Measurements from ENCODE around the gene NR6A1. TPM values are rescaled to one million over a fixed set of nuclear protein-coding genes. Genes with fewer than 3 reads are reported as not detected.

The NR6A1 gene
- total RNA-seq, 1 donor from 2014 or later = 302 TPM

- Histone ChIP-seq H2AFZ (replicated peaks) (no peak overlapping the region), H3K9ac (no peak overlapping the region), H3K4me2 (no peak overlapping the region), H3K36me3 (peaks cover 12% of the 10 kb centered on the region), H3K79me2 (ENCODE audit: low read depth) (peaks cover 97% of the 10 kb centered on the region), H3K4me1 (no peaks in the 10 kb centered on the region), H4K20me1 (ENCODE audit: low read depth) (peaks cover 53% of the 10 kb centered on the region), H3K4me3 (no peak overlapping the region), H3K9me3 (ENCODE audit: low read depth) (no peaks in the 10 kb centered on the region), H3F3A (ENCODE audit: low read depth) (peaks cover 33% of the 10 kb centered on the region), H3K27ac (no peak overlapping the region), H3K27me3 (no peaks in the 10 kb centered on the region)
- no peak overlapping the region for H3K4me3 Mint-ChIP-seq
- H3K27me3 Mint-ChIP-seq (ENCODE audit: insufficient read depth, low read depth) = peaks cover 5% of the 10 kb centered on the region
- peaks cover 7% of the 10 kb centered on the region for H3K4me1 Mint-ChIP-seq
- no peak for DNase-seq (ENCODE audit: low spot score)
- no peak for TF ChIP-seq EZH2 (IDR thresholded peaks at IDR 0.05)
- no peak for TF ChIP-seq EZH2phosphoT487 (IDR thresholded peaks at IDR 0.05)
- TF ChIP-seq CTCF (IDR thresholded peaks at IDR 0.05) = no peak
- no peaks in the 10 kb centered on the region for H3K9me3 Mint-ChIP-seq
- H3K27ac Mint-ChIP-seq = no peak overlapping the region
- peaks cover 11% of the 10 kb centered on the region for H3K36me3 Mint-ChIP-seq
These were observed 54.3 kb downstream of the NR6A1 start for GRCh38 chr9:124716808-124717207.

GRCh38 chr9:124710766-124711165, 60.3 kb downstream of the NR6A1 start:
- no peak overlapping the region for H3K4me2 ChIP-seq
- peaks cover 26% of the 10 kb centered on the region for H3F3A ChIP-seq (ENCODE audit: low read depth)
- H3K4me1 ChIP-seq = no peaks in the 10 kb centered on the region
- DNase-seq (ENCODE audit: low spot score) = no peak
- no peak overlapping the region for H3K4me3 Mint-ChIP-seq
- H3K9me3 ChIP-seq (ENCODE audit: low read depth) = no peaks in the 10 kb centered on the region
- H3K4me1 Mint-ChIP-seq = peaks cover 2% of the 10 kb centered on the region
- no peaks in the 10 kb centered on the region for H3K27me3 ChIP-seq
- no peak overlapping the region for H3K4me3 ChIP-seq
- H3K9me3 Mint-ChIP-seq = no peaks in the 10 kb centered on the region
- TF ChIP-seq EZH2 (IDR thresholded peaks at IDR 0.05) = no peak
- no peak for TF ChIP-seq EZH2phosphoT487 (IDR thresholded peaks at IDR 0.05)
- TF ChIP-seq CTCF (IDR thresholded peaks at IDR 0.05) = no peak
- H3K27ac ChIP-seq = no peak overlapping the region
- peaks cover 6% of the 10 kb centered on the region for H3K27me3 Mint-ChIP-seq (ENCODE audit: insufficient read depth, low read depth)
- no peak overlapping the region for H3K27ac Mint-ChIP-seq
- H2AFZ ChIP-seq (replicated peaks) = no peak overlapping the region
- no peak overlapping the region for H3K9ac ChIP-seq
- peaks cover 59% of the 10 kb centered on the region for H4K20me1 ChIP-seq (ENCODE audit: low read depth)
- peaks cover 27% of the 10 kb centered on the region for H3K36me3 Mint-ChIP-seq
- H3K36me3 ChIP-seq = peaks cover 9% of the 10 kb centered on the region
- peaks cover 99% of the 10 kb centered on the region for H3K79me2 ChIP-seq (ENCODE audit: low read depth)

GRCh38 chr9:124709292-124709690, 61.8 kb downstream of the NR6A1 start:
- H3K9me3 ChIP-seq (ENCODE audit: low read depth) = no peaks in the 10 kb centered on the region
- Mint-ChIP-seq H3K9me3 (peaks cover 3% of the 10 kb centered on the region), H3K4me1 (peaks cover 2% of the 10 kb centered on the region), H3K27ac (no peak overlapping the region), H3K27me3 (ENCODE audit: insufficient read depth, low read depth) (peaks cover 2% of the 10 kb centered on the region), H3K4me3 (no peak overlapping the region), H3K36me3 (peaks cover 27% of the 10 kb centered on the region)
- H3K27ac ChIP-seq = no peak overlapping the region
- peaks cover 96% of the 10 kb centered on the region for H3K79me2 ChIP-seq (ENCODE audit: low read depth)
- DNase-seq (ENCODE audit: low spot score) = no peak
- peaks cover 57% of the 10 kb centered on the region for H4K20me1 ChIP-seq (ENCODE audit: low read depth)
- no peaks in the 10 kb centered on the region for H3K27me3 ChIP-seq
- H3K4me1 ChIP-seq = no peaks in the 10 kb centered on the region
- no peak overlapping the region for H3K4me2 ChIP-seq
- peaks cover 3% of the 10 kb centered on the region for H3K36me3 ChIP-seq
- no peak overlapping the region for H3K4me3 ChIP-seq
- H2AFZ ChIP-seq (replicated peaks) = no peak overlapping the region
- no peak overlapping the region for H3K9ac ChIP-seq
- TF ChIP-seq EZH2 (IDR thresholded peaks at IDR 0.05) (no peak), CTCF (IDR thresholded peaks at IDR 0.05) (no peak), EZH2phosphoT487 (IDR thresholded peaks at IDR 0.05) (no peak)
- peaks cover 19% of the 10 kb centered on the region for H3F3A ChIP-seq (ENCODE audit: low read depth)

Data from neural progenitor cell (in vitro differentiated cells).